ENCODE results near the gene ENAH. TPM values are rescaled to one million over a fixed set of nuclear protein-coding genes. Genes with fewer than 3 reads are reported as not detected.

ENAH gene
- total RNA-seq, 1 experiment from 2014 or later, result 103 TPM

- Mint-ChIP-seq H3K36me3 (ENCODE audit: insufficient read depth, unreplicated experiment) (no peaks in the 10 kb centered on the region), H3K27ac (ENCODE audit: unreplicated experiment) (no peak overlapping the region), H3K9me3 (ENCODE audit: low read depth, unreplicated experiment) (no peaks in the 10 kb centered on the region), H3K4me3 (ENCODE audit: low read depth, unreplicated experiment) (no peak overlapping the region), H3K4me1 (ENCODE audit: low read depth, unreplicated experiment) (peaks cover 13% of the 10 kb centered on the region), H3K27me3 (ENCODE audit: unreplicated experiment) (no peaks in the 10 kb centered on the region)
- no peak for DNase-seq
- no TSS peak for BruUV-seq (replicated peaks)
- intact Hi-C loops (cut with micrococcal nuclease; ENCODE audit: unreplicated experiment), result no loop called here
- TF ChIP-seq CTCF (IDR thresholded peaks at IDR 0.05; ENCODE audit: unreplicated experiment), result no peak
- CTCF ChIA-PET, result no interaction called here
These were observed 109.6 kb downstream of the ENAH start for GRCh38 chr1:225543350-225543749.

- Mint-ChIP-seq H3K36me3 (ENCODE audit: insufficient read depth, unreplicated experiment) (no peaks in the 10 kb centered on the region), H3K4me3 (ENCODE audit: low read depth, unreplicated experiment) (no peak overlapping the region), H3K4me1 (ENCODE audit: low read depth, unreplicated experiment) (peaks cover 13% of the 10 kb centered on the region), H3K27ac (ENCODE audit: unreplicated experiment) (no peak overlapping the region), H3K27me3 (ENCODE audit: unreplicated experiment) (no peaks in the 10 kb centered on the region), H3K9me3 (ENCODE audit: low read depth, unreplicated experiment) (no peaks in the 10 kb centered on the region)
- no peak for TF ChIP-seq CTCF (IDR thresholded peaks at IDR 0.05; ENCODE audit: unreplicated experiment)
- no TSS peak for BruUV-seq (replicated peaks)
- no peak for DNase-seq
- intact Hi-C loops (cut with micrococcal nuclease; ENCODE audit: unreplicated experiment), result no loop called here
- CTCF ChIA-PET, result no interaction called here
These were observed 111.5 kb downstream of the ENAH start for GRCh38 chr1:225541383-225541782.

- Mint-ChIP-seq H3K9me3 (ENCODE audit: low read depth, unreplicated experiment) (no peaks in the 10 kb centered on the region), H3K4me3 (ENCODE audit: low read depth, unreplicated experiment) (no peak overlapping the region), H3K27ac (ENCODE audit: unreplicated experiment) (no peak overlapping the region), H3K27me3 (ENCODE audit: unreplicated experiment) (no peaks in the 10 kb centered on the region), H3K36me3 (ENCODE audit: insufficient read depth, unreplicated experiment) (no peaks in the 10 kb centered on the region), H3K4me1 (ENCODE audit: low read depth, unreplicated experiment) (peaks cover 13% of the 10 kb centered on the region)
- CTCF ChIA-PET, result no interaction called here
- TF ChIP-seq CTCF (IDR thresholded peaks at IDR 0.05; ENCODE audit: unreplicated experiment), result no peak
- DNase-seq, result no peak
- no TSS peak for BruUV-seq (replicated peaks)
- intact Hi-C loops (cut with micrococcal nuclease; ENCODE audit: unreplicated experiment), result no loop called here
These were observed 113.3 kb downstream of the ENAH start for GRCh38 chr1:225539575-225539974.

GRCh38 chr1:225539069-225539468 lies 113.9 kb downstream of the ENAH start:
- Mint-ChIP-seq H3K4me1 (ENCODE audit: low read depth, unreplicated experiment) (peaks cover 13% of the 10 kb centered on the region), H3K9me3 (ENCODE audit: low read depth, unreplicated experiment) (no peaks in the 10 kb centered on the region), H3K4me3 (ENCODE audit: low read depth, unreplicated experiment) (no peak overlapping the region), H3K27me3 (ENCODE audit: unreplicated experiment) (no peaks in the 10 kb centered on the region), H3K27ac (ENCODE audit: unreplicated experiment) (no peak overlapping the region), H3K36me3 (ENCODE audit: insufficient read depth, unreplicated experiment) (no peaks in the 10 kb centered on the region)
- intact Hi-C loops (cut with micrococcal nuclease; ENCODE audit: unreplicated experiment), result no loop called here
- no peak for DNase-seq
- no TSS peak for BruUV-seq (replicated peaks)
- no peak for TF ChIP-seq CTCF (IDR thresholded peaks at IDR 0.05; ENCODE audit: unreplicated experiment)
- CTCF ChIA-PET, result no interaction called here

All from Calu3 (cell line).